ENCODE data around the gene ZNF385C.

DNA sequence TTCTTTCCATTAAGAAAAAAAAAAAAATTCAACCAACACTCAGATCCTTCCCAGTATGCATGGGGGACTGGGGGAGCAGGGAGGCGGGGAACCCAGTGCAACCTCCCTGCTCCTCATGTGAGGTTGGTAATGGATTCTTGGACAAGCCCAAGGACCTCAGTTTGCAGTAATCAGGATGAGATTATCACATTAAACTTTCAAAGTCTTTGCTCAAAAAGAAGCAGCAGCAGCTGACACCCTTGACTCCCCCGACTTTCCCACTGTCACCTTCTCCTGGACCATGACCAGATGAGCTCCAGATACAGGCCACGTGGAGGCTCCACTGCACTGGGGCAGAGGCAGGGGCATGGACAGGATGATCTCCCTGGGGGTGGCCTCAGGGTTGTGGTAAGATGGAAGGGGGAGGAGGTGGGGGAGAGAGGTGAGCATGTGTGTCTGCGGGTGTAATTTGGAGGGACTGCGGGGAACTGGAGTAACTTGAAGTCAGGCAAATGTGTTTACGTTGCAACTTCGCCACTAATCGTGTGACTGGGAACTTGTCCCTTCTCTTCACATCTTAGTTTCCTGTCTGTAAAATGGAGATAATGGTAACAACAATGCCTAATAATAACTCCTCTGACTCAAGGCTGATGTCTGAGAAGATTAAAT, 19.8 kb downstream of the ZNF385C start:
- TF ChIP-seq, protein P1, sequence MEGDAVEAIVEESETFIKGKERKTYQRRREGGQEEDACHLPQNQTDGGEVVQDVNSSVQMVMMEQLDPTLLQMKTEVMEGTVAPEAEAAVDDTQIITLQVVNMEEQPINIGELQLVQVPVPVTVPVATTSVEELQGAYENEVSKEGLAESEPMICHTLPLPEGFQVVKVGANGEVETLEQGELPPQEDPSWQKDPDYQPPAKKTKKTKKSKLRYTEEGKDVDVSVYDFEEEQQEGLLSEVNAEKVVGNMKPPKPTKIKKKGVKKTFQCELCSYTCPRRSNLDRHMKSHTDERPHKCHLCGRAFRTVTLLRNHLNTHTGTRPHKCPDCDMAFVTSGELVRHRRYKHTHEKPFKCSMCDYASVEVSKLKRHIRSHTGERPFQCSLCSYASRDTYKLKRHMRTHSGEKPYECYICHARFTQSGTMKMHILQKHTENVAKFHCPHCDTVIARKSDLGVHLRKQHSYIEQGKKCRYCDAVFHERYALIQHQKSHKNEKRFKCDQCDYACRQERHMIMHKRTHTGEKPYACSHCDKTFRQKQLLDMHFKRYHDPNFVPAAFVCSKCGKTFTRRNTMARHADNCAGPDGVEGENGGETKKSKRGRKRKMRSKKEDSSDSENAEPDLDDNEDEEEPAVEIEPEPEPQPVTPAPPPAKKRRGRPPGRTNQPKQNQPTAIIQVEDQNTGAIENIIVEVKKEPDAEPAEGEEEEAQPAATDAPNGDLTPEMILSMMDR (IDR thresholded peaks at IDR 0.05; ENCODE audit: borderline replicate concordance, extremely low read depth, low read length, poor library complexity, severe bottlenecking), result no peak
- no peak for TF ChIP-seq EZH2 (IDR thresholded peaks at IDR 0.05; ENCODE audit: borderline replicate concordance, low read depth, low read length, severe bottlenecking)
